ENCODE data around the gene CCDC186. TPM values are rescaled to one million over a fixed set of nuclear protein-coding genes. Genes with fewer than 3 reads are reported as not detected.

Gene CCDC186
- total RNA-seq, 2 experiments from 2014 or later = 12.6 to 13.8 TPM

DNA sequence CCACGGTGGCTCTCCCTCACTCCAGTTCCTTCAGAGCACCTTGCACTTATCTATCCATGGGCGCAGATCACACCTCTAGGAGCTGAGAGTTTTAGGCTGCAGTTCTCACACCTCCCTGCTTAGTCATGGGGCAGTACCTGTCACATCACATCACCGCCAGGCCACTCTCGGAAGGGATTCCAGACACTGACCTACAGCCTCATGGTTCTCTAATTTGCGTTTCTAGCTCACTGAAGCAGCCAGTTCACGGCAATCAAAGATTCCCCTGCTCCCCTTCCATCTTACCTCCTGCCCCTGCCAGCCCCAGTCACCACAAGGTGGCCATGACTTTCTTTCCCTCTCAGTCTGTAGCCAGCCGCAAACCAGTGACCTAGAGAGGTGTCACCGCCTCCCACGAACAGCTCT is 96.2 kb downstream of the CCDC186 start:
- CTCF ChIA-PET = no interaction called here

DNA sequence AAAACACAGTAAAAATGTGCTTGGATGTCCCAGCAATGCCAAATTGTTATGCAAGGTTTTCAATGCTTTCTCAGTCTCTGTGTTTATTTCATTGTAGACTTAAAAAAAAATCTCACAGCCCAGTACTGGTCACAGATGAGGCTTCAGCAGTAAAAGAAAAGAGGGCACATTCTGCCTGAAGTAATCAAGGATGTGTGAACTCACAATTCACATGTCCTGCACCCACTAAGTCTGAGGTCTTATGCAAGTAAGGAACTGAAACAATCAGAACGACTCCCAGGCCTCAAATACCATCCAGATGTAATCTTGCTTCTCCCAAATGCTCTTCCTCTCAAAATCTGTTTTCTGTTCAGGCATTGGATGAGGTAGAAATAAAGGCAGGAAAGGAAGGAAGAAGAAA is 96.7 kb downstream of the CCDC186 start:
- CTCF ChIA-PET = no interaction called here
- H3K27ac Mint-ChIP-seq = no peak overlapping the region
- H3K9me3 Mint-ChIP-seq = no peaks in the 10 kb centered on the region
- DNase-seq = no peak
- H3K36me3 Mint-ChIP-seq = no peaks in the 10 kb centered on the region
- H3K4me1 Mint-ChIP-seq (ENCODE audit: low read depth) = peaks cover 4% of the 10 kb centered on the region
- H3K4me3 Mint-ChIP-seq = no peak overlapping the region
- H3K27me3 Mint-ChIP-seq = peaks cover 1% of the 10 kb centered on the region
- POLR2A ChIA-PET = no interaction called here
- intact Hi-C loops (cut with micrococcal nuclease) = no loop called here

More for the DNA sequence above, 96.2 kb downstream of the CCDC186 start:
- intact Hi-C loops (cut with micrococcal nuclease) = no loop called here
- POLR2A ChIA-PET = no interaction called here
- H3K4me3 Mint-ChIP-seq = no peak overlapping the region
- no peak for DNase-seq
- H3K27me3 Mint-ChIP-seq = peaks cover 1% of the 10 kb centered on the region
- no peaks in the 10 kb centered on the region for H3K9me3 Mint-ChIP-seq
- no peak overlapping the region for H3K27ac Mint-ChIP-seq
- peaks cover 4% of the 10 kb centered on the region for H3K4me1 Mint-ChIP-seq (ENCODE audit: low read depth)
- H3K36me3 Mint-ChIP-seq = no peaks in the 10 kb centered on the region

DNA sequence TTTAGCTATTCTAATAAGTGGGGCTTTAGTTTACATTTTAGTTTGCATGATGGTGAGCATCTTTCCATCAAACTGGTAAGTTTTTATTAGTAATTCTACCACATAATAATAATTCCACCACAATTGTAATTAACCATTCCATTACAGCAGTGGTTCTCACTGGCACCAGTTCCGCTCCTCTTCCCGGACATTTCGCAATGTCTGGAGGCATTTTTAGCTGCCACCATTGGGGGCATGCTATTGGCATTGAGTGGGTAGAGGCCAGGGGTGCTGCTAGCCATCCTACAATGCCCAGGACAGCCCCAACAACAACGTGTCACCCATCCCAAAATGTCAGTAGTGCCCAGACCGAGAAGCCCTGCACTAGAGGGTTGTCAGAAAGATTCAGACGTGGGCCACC is 98.9 kb downstream of the CCDC186 start:
- no peak for DNase-seq
- peaks cover 8% of the 10 kb centered on the region for H3K4me1 Mint-ChIP-seq (ENCODE audit: low read depth)
- H3K9me3 Mint-ChIP-seq = no peaks in the 10 kb centered on the region
- H3K36me3 Mint-ChIP-seq = no peaks in the 10 kb centered on the region
- no peak overlapping the region for H3K4me3 Mint-ChIP-seq
- POLR2A ChIA-PET = no interaction called here
- peaks cover 1% of the 10 kb centered on the region for H3K27me3 Mint-ChIP-seq
- CTCF ChIA-PET = no interaction called here
- no peak overlapping the region for H3K27ac Mint-ChIP-seq
- intact Hi-C loops (cut with micrococcal nuclease) = no loop called here

DNA sequence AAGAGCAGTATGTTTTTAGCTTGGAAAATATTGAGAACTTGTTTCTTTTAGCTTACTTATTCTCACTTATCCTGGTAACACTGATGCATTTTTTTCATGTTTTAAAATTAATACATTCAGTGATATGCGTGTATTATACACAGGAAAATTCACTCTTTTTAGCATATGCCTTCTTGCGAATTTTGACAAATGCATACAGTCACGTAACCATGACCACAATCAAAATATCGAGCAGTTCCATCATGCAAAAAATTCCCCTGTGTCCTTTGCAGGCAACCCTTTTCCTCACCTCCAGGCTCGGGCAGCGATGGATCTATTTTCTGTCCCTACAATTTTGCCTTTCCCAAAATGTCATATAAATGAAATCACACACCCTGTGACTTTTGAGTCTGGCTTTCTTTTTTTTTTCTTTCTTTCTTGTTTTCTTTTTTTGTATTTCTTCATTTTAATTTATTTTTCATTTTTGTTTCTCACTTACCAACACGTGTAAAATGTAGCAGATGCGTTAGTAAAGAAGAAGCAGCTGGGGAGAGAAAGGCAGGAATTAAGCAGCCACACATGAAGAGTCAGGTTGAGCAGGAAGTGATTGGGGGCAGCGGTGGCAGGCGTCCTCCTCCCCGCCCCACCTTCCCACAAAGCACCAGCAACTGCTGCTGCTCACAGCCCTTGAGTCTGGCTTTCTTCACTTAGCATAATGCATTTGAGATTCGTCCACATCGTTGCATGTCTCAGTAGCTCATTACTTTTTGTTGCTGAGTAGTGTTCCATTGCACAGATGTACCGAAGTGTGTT is 100.4 kb downstream of the CCDC186 start:
- Mint-ChIP-seq H3K27me3 (peaks cover 1% of the 10 kb centered on the region), H3K9me3 (no peaks in the 10 kb centered on the region), H3K36me3 (no peaks in the 10 kb centered on the region), H3K27ac (no peak overlapping the region), H3K4me1 (ENCODE audit: low read depth) (peaks cover 9% of the 10 kb centered on the region), H3K4me3 (no peak overlapping the region)
- CTCF ChIA-PET = interaction anchor here (0.6 to 0.7 kb wide), 2 partner anchors 16 to 32 kb away, joined by 3 to 4 read pairs; no protein-coding TSS in a partner anchor
- intact Hi-C loops (cut with micrococcal nuclease) = no loop called here
- DNase-seq = peak; percentile 28
- POLR2A ChIA-PET = no interaction called here

DNA sequence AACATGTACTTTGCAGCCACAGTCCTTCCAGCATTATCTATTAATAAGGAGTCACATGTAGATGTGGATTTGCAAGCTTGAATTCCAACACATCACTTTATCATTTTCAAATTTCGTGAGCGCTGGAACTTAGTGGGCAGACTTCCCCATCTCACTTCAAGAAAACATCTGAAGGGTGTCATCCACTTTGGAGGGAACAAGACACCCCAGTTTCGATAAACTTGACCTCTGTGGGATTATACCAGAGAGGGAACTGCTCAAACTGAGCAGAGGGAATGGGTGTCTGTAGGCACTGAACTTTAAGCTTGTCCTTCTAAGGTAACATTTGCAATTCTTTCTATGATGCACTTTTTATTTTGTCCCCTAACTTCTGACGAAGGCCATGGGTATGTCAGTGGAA is 102.8 kb downstream of the CCDC186 start:
- POLR2A ChIA-PET = no interaction called here
- CTCF ChIA-PET = no interaction called here
- Mint-ChIP-seq H3K4me1 (ENCODE audit: low read depth) (peaks cover 18% of the 10 kb centered on the region), H3K4me3 (no peak overlapping the region), H3K27ac (no peak overlapping the region), H3K27me3 (no peaks in the 10 kb centered on the region), H3K36me3 (no peaks in the 10 kb centered on the region), H3K9me3 (no peaks in the 10 kb centered on the region)
- intact Hi-C loops (cut with micrococcal nuclease) = no loop called here
- DNase-seq = no peak

Other genes with a start within 250 kb of the CCDC186 start
- not detected for gene ADRB1, start 130.3 kb downstream of the CCDC186 start, total RNA-seq
- gene TDRD1, start 5.2 kb upstream of the CCDC186 start, total RNA-seq = under 1 TPM; 0.76 to 0.90 TPM
- under 1 TPM in 1 of 2 experiments, not detected in 1; 0.07 TPM for gene VWA2, start 65.1 kb upstream of the CCDC186 start, total RNA-seq
- 1 to 10 TPM; 1.1 to 1.2 TPM for gene AFAP1L2, start 230.3 kb upstream of the CCDC186 start, total RNA-seq

Data from activated CD4-positive, alpha-beta memory T cell treated with anti-CD3 and anti-CD28 coated beads for 36 hours (primary cell).